Measurements from ENCODE around the gene NUPR2.
"Not testable (repeated sequence)": the region's sequence is repeated elsewhere in the genome, so short reads cannot be mapped to it uniquely, and the experiment has no call there.

The NUPR2 gene

GRCh38 chr7:56091591-56091990 is 24.6 kb downstream of the NUPR2 start:
- Histone ChIP-seq H3K4me3 (ENCODE audit: low read depth, low read length) (no peak overlapping the region), H3K4me1 (no peaks in the 10 kb centered on the region; the same call in 1 of the 2 replicates), H3K36me3 (0 out of 2 replicates have a peak, but pooled peaks cover 2% of the 10 kb centered on the region), H3K9me3 (no peaks in the 10 kb centered on the region), H3K27me3 (no peaks in the 10 kb centered on the region)
- no peak for TF ChIP-seq CTCF (IDR thresholded peaks at IDR 0.05; ENCODE audit: low read depth, low read length)
- DNase-seq = no peak

- H3K4me1 ChIP-seq = peaks cover 11% of the 10 kb centered on the region
- no peak for DNase-seq
- no peak overlapping the region for H3K4me3 ChIP-seq (ENCODE audit: low read depth, low read length)
- no peaks in the 10 kb centered on the region for H3K27me3 ChIP-seq
- peaks cover 6% of the 10 kb centered on the region; the same call in 1 of the 2 replicates for H3K36me3 ChIP-seq
- no peaks in the 10 kb centered on the region for H3K9me3 ChIP-seq
- TF ChIP-seq CTCF (IDR thresholded peaks at IDR 0.05; ENCODE audit: low read depth, low read length) = no peak
Observed at GRCh38 chr7:56087445-56087844, 28.8 kb downstream of the NUPR2 start.

GRCh38 chr7:56086761-56087160 is 29.5 kb downstream of the NUPR2 start:
- H3K4me3 ChIP-seq (ENCODE audit: low read depth, low read length) = no peak overlapping the region
- H3K36me3 ChIP-seq = peaks cover 6% of the 10 kb centered on the region; the same call in 1 of the 2 replicates
- H3K9me3 ChIP-seq = no peaks in the 10 kb centered on the region
- H3K4me1 ChIP-seq = peaks cover 11% of the 10 kb centered on the region
- H3K27me3 ChIP-seq = no peaks in the 10 kb centered on the region
- no peak for DNase-seq
- no peak for TF ChIP-seq CTCF (IDR thresholded peaks at IDR 0.05; ENCODE audit: low read depth, low read length)

- no peak for TF ChIP-seq CTCF (IDR thresholded peaks at IDR 0.05; ENCODE audit: low read depth, low read length)
- DNase-seq = peak; percentile 90
- Histone ChIP-seq H3K4me1 (peaks cover 21% of the 10 kb centered on the region), H3K9me3 (no peaks in the 10 kb centered on the region), H3K36me3 (peaks cover 19% of the 10 kb centered on the region), H3K27me3 (no peaks in the 10 kb centered on the region), H3K4me3 (ENCODE audit: low read depth, low read length) (peak overlapping the region; percentile 5; the same call in 1 of the 2 replicates)
Observed at GRCh38 chr7:56083150-56083785, 32.9 kb downstream of the NUPR2 start.

GRCh38 chr7:56081626-56082340 is 34.4 kb downstream of the NUPR2 start:
- Histone ChIP-seq H3K36me3 (peaks cover 22% of the 10 kb centered on the region), H3K4me1 (peaks cover 21% of the 10 kb centered on the region), H3K27me3 (no peaks in the 10 kb centered on the region), H3K9me3 (no peaks in the 10 kb centered on the region), H3K4me3 (ENCODE audit: low read depth, low read length) (no peak overlapping the region)
- DNase-seq = no peak
- TF ChIP-seq CTCF (IDR thresholded peaks at IDR 0.05; ENCODE audit: low read depth, low read length) = no peak

- H3K9me3 ChIP-seq; H3K27me3 ChIP-seq; DNase-seq; H3K4me3 ChIP-seq (ENCODE audit: low read depth, low read length): not testable (repeated sequence)
- H3K36me3 ChIP-seq = peaks cover 18% of the 10 kb centered on the region
- H3K4me1 ChIP-seq = peaks cover 21% of the 10 kb centered on the region
Observed at GRCh38 chr7:56080726-56081435, 35.3 kb downstream of the NUPR2 start.
